ENCODE measurements around the gene GIT1.

Gene GIT1

DNA sequence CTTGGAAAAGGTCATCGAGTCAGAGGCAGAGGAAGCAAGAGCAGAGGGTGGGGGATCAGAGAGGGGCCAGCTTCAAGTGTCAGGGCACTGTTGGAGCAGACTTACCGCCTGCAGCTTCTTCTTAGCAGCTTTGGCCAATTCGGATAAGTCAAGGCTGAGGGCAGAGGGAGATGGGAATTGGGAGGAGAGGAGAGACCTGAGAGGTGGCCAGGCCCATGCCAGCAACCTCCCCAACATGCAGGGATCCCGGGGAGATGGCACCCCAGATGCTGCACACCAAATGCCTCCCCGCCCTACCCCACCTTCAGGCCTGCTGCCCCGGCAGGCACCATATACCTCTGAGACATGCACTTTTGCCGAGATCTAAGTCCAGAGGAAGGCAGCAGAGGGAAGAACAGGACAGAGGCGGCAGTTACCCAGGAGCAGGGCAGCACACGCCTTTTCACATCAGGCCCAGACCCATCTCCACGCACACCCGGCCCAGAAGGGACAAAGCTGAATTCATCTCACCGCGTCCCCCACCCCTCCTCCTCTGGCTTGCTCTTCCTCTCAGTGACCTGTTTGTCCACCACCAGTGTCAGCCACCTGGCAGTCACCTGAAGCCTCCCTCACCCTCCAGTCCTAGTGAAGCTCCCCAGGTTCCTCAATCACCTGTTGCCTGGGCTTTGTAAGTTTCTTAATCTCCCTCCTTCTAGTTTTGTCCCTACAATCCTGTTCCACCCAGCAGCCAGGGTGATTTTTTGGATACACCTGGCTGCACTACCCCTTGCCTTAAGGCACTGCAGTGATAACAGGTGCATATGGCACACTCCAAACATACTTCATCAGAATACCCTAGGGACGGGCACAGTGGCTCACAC, 10.6 kb downstream of the GIT1 start:
- FAIRE-seq = no peak

DNA sequence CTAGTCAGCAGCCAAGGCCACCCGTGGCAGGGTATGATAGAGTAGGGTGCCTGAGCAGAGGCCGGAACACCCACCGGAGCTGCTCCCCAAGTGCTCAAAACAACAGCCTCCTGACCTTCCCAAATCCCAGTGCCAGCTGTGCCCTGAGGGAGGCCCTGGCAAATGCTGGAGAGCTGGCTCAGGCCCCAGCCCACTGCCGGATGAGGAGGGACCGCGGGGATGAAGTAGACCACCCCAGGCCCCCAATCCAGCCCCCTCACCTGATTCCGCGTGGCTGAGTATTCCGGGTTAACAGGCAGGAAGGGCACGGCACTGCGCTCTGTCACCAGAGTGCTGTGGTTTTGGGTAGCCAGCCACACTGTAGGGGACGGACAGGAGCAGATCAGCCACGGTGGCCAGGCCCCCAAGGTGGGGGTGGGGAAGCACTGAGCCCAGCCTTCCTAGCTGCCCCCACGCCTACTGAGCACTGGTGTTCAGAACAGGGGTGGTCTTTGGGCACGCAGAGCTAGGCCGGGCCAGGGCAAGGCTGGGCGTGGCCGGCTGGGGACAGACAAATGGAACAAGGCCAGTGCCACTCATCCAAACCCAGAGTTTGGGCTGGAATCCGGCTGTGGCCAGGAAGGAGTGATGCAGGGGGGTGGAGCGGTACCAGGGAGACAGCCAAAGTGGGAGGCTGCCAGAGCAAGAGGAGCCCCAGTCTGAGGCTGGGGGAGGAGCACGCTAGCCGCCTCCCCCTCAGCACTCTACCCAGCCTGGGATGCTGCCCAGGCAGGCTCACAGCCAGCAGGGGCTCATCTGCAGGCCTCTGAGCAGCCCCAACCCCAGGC, 11.8 kb downstream of the GIT1 start:
- no peak for FAIRE-seq

DNA sequence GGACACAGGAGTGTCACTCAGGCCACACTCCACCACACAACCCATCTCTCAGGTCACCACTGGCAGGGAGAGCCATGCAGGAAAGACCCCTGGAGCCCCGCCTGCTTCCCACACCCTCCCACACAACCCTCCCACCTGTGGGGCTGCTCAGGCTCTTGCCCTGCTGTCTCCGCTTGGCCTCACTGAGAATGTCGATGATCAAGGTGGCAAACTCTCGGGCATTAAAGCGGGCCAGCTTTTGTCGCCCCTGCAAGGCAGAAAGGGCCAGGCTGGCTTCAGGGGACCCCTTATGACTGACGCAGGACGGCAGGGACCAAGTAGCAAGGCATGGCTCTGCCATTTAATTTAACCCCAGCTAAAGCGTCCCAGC, 12.5 kb downstream of the GIT1 start:
- no peak for FAIRE-seq

DNA sequence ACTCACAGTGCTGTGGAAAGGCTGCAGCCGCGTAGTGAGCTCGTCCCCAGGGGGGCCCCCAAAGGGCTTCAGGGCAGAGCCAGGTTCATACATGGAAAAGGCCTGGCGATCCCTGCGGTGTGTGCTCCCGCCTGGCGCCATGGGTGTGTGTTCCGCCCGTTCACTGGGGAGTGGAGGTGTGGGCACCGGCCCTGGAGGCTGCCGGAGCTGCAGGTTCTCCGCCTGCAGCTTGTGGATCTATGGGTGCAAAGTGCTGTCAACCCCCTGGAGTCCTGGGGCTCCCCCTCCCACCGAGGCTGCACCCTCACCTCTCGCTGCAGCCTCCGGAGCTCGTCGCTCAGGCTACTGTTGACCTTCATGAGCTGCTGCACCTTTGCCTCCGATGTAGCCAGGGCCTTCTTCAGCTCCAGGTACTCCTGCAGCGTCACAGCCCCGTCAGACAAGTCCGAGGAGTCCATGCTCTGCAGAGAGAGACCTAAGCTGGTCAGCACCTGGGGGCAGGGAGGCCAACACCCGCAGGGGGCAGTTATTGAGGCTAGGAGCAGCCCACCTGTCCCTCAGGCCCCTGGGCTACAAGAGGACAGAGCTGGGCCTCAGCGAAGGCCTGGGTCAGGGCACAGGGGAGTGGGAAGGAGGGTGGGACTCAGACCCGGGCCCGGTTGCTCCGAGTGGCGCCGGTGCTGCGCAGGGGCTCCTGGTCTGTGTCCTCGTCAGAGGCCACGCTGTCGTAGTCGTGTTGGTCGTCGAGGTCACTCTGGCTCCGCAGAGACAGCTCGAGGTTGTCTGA, 13.0 kb downstream of the GIT1 start:
- no peak for FAIRE-seq

DNA sequence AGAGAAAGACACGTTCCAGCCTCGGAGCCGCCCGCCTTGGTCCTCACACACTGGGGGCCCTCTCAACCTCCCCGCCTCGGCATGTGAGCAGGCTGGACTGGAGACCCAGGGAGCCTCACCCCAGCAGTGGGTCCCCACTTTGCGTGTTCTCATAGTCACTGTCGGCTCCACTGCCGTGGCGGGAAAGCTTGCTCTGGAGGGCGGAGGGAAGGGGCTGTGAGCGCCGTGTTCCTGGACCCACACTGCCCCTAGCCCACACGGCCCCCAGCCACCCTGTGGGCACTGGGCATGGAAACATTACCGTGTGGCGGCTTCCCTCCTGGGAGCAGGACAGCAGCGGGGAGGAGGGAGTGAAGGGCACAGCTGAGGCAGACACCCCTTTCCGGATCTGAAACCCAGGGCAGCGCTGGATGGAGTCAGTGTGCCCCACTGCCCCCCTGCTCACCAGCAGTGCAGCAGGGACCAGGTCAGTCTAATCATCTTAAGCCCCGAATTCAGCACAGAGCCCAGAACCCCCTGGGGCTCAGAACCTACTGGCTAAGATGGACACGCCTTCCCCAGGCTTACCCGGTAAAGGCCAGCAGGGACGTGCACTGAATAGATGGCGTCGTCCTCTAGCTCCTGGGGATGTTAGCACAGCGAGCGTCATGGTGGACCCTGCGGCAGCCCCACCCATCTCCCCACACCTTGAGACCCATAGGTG, 13.8 kb downstream of the GIT1 start:
- FAIRE-seq = no peak

DNA sequence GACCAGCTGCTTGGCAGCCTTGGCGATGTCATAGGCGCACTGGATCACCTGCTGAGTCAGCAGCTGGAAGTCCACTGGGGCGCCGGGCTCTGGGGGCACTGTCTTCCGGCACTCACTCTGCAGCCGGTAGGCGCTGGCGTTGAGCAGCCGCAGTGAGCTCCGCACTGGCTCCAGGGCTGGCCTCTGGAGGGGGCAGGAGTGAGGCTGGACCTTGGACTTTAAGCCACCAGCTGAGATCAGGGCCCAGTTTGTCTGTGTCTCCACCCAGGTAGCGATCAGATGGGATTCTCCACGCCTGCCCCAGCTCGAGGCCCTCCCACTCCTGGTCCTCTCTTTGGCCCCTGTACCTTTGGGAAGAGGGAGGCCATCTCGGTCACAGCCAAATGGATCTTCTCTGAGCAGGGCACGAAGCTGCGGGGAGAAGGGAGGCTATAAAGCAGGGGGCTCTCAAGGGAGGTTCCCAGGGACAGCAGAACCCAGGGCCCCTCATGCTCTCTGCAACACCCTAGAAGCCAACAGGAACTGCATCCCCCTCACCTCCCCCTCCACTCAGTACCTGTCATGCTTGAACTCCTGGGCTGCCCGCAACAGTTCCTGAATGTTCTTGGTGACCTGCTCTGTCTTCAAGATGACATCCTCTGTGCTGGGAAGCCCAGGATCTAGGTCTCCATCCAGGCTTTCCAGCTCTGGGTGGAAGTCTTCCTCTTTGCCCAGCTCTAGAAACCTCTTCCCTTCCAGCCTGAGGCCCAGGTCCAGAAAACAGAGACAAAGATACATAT, 14.5 kb downstream of the GIT1 start:
- FAIRE-seq = no peak

DNA sequence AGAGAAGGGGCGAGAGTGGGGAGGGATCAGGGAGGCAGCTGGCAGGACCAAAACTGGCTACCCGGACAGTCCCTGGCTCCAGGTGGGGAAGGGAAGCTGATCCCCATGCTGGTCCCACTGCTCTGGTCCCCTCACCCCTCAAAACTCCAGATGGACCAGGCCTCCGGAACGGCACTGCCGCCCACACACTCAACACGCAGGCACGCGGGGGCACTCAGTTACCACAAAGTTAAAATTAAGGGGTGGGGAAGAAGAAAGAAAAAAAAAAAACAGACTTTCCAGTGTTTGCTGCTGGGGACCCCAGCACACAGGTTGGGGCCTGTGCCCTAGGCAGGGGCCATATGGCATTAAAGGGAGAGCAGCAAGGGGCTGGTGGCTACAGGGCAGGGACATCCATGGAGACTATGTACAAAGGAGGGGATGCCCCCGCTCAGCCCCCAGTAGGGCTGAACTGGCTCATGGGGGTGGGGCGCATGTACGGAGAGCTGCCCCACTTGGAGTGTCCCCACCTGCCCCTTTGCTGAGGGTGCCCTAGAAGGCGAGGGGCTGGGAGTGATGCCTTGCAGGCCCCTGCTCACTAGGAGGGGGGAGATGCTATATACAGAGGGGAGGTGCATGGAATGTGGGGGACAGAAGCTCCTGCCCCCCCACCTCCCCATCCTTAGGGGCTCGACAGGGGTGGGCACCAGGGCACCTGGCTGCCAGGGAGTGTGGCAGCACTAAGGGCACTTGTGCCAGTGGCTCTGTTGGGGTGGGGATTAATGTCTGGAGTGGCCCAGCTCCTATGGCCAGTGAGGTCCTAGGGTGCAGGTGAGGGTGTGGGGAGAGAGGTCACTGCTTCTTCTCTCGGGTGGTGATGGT, 15.3 kb downstream of the GIT1 start:
- FAIRE-seq = no peak

DNA sequence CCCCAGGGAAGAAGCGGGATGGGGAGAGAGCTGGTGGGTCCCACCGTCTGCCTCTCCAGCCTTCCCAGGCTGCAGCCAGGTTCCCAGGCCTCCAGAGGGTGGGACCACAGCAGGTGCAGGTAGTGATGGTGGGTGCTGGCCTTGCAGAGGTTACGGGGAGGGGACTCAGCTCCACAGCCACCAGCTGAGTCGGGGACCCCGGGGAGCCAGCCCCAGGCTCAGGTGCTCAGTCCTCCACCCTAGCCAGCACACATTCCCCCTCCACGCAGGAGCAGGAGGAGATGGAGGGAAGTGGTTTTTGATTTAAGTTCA, 15.9 kb downstream of the GIT1 start:
- FAIRE-seq = no peak

DNA sequence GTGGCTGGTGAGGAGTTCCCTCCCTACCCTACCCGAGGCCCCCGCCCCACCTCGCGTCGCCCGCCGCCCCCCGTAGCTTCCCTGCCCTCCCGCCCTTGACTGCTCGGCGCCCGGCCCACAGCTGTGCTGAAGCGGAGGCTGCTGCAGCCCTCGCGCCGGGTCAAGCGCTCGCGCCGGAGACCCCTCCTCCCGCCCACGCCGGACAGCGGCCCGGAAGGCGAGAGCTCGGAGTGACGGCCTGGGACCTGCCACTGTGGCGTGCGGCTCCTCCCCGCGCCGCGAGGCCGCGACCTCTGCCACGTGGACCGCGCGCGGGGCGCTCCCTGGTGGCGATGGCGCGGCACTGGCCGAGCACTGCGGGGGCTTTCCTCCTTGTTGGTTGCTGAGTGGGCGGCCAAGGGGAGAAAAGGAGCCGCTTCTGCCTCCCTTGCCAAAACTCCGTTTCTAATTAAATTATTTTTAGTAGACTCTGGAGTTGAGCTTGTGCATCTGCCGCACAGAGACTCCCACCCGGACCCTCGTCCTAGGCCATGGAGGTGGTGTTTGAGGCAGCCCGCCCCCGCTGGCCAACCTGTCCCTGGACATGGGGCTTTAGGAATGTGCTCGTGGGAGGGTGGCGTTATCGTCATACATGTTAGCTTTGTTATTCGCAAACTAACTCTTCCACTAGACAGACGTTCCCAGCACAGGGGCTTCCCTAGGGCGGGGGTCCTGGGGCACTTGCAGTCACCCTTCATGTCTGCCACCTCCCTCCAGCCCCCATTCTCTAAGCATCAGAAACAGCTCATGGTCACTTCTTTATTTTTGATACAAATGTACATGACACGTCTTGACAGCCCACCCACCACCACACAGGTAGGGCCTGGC, 16.5 kb downstream of the GIT1 start:
- no peak for FAIRE-seq

DNA sequence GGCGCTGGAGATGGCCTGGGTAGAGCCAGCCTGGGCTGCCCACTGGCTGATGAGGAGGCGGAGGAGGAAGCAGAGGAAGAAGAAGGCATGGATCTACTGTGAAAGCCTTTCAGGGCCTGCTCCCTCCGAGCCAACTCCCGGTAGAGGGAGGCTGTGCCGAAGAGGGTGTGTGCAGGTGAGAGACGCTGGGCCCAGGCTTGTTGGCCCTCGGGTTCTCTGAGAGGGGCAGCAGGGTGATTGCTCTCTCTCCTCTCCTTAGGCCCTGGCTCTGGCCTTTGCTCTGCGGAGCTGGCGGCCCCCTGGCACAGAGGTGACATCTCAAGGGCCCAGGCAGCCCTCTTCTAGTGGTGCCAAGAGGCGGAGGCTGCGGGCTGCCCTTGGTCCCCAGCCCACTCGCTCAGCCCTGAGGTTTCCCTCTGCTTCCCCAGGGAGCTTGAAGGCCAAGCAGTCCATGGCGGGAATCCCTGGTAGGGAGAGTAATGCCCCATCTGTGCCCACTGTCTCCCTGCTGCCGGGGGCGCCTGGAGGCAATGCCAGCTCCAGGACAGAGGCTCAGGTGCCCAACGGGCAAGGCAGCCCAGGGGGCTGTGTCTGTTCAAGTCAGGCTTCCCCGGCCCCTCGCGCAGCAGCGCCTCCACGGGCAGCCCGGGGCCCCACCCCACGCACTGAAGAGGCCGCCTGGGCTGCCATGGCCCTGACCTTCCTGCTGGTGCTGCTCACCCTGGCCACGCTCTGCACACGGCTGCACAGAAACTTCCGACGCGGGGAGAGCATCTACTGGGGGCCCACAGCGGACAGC, 17.4 kb downstream of the GIT1 start:
- no peak for FAIRE-seq

DNA sequence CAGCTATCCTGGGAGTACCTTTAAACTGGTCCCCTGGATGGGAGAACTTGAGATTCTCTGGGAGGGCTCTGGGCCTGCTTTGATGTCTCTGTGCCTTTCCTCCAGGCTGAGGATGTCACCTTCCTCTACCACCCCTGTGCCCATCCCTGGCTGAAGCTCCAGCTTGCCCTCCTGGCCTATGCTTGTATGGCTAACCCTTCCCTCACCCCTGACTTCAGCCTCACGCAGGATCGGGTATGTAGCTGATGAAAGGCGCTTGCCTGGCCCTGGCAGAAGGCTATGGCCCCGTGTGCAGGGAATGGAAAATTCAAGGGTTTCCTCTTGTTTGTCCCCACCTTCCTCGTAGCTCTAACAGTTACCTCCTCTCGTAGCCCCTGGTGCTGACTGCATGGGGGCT, 18.0 kb downstream of the GIT1 start:
- no peak for FAIRE-seq

DNA sequence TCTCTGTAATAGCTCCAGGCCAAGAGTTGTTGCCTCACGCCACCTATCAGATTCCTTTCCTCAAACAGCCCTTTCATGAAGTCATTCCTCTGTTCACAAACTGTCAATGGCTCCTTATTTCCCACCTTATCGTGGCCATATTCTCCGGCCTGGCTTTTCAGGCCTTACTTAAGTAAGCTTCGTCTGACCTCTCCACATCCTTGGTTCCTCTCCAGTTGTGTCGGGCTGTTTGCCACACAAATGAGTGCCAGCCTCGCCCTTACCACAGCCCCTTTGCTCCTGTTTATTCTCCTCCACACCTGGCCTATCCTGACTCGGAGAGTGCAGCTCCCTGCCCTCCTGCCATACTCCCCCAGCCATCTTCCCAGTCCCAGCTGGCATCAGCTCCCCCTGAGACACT, 18.9 kb downstream of the GIT1 start:
- FAIRE-seq = no peak

DNA sequence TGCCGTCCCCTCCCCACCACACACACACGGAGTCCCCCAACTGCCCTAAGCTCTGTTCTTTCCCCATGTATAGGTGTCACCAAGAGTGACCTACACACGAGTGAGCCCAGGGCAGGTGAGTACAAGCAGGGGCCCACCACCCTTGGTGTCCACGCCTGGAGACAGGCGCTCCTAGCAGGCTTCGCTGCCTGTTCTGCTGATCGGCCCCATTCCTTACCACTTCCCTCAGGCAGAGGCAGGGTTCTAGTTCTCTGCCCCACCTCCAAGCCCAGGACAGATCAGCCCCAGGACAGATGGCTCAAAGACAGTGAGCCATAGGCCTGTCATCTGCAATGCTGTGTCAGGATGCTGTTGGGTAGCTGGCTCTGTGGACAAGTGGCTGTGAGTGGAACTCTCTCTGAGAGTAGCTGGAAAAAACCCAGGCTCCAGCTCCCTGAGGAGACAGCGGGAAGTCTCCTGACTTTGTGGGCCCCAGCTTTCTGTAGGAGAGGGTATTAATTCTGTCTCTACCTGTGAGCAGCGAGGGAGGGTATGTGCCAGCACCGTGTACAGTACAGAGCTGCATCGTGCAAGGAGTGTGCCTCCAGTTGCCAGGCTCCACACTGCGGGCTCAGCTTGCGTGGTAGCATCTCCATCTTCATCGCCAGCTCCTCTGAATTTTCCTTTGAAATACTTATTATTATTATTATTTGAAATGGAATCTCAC, 20.1 kb downstream of the GIT1 start:
- no peak for FAIRE-seq

DNA sequence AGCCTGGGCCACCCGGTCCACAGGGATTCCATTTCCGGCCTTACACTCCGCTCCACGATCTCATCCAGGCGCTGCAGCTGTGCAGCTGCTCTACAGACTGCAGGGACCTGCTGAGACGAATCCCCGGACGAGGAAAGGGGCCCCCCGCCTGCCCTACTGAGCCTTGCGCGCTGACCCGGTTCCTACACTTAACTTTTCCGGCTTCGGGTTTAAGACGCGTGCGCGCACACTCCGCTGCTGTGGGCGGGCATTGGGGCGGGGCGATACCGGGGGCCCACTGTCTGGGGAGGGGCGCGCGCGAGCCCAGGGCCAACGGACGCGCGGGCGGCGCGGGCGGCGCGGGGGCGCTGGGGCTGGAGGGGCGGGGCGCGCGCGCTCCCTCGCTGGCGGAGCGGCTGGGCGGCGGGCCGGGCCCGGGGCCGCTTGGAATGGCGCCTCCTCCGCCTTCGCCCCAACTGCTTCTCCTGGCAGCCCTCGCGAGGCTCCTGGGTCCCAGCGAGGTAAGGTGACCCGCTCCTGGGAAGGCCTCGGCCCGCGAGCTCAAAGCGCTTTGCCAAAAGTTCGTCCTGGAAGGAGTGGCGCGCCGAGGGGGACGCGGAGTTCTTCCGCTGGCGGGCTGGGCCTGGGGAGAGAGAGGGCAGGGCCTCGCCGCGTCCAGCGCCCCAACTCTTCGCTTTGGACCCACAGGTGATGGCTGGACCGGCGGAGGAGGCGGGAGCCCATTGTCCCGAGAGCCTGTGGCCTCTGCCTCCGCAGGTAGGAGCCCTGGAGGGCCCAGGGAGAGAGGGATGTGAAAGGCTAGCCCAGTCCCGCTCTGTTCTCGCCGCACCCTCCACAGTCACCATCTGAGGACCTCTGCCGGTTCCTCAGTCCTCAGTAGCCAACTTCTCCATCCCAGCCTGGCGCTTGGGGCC, 20.9 kb downstream of the GIT1 start, which contains the start of gene TP53I13:
TP53I13 (plus strand) TSS at position 371 of the 914 bp plus-strand sequence; CDS start at position 429, 58 bp downstream.
- no peak for FAIRE-seq

DNA sequence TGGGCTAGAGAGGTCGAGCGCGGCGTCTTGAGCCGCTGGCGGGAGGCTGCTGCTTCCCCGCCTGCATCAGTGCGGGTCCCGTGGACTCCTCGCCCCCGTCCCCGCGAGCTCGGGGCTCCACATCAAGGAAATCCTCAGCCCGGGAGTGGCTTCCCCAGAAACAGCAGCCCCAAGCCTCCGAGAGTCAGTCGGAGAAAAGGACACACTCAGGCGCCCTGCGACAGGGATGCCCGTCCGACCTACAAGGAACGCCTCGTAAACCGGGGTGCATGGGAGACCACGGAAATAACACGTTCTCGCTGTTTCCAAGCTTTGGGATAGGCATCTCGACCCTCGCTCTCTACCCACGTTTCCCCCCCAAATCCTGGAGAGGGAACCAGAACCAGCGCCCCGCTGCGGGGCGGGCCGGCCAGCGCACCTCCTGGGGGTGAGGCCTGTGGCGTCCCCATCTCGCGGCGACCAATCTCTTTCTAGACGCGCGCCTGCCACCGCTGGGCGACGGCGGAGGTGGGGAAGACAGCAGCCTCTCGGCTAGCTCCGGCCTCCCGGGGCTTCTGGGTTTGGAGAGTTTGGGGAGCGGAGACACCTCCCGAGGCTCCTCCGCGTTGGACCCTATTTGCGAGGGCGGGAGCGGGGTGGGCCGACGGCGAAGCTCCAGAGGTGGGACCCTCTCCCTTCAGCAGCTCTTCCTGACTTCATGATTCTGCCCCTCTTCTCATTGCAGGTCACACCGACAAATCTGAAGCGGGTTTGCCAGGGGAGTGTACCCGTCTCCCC, 21.7 kb downstream of the GIT1 start:
- no peak for FAIRE-seq

DNA sequence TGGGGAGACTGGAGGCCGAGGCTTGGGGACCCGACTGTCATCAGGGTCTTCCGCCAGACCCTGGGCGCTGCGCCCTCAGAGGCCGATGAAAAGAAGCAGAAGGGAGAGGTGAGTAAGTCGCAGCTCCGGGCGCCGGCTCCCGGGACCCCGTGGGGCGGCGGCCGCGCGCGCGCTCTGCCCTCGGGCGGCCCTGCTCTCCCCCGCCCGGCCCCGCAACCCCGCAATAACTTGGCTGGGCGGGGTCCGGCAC, 22.2 kb downstream of the GIT1 start:
- FAIRE-seq = no peak

All from colon (tissue), 2 donors.